Mucosa of descending colon (tissue), 3 donors: ENCODE data around the gene EPHA10. TPM values are rescaled to one million over a fixed set of nuclear protein-coding genes. Genes with fewer than 3 reads are reported as not detected.

Experiments
- ATAC-seq: fragments of 200-7000 bp; cut with Tn5 transposase; one replicate; pipeline ENCODE4 v1.9.1; 2020; ENCODE audit warnings: mild to moderate bottlenecking, moderate library complexity
- DNase-seq, 3 donors: peaks; one replicate each; pipeline ENCODE4 v3.0.0-alpha.2; 2020
- H3K36me3 ChIP-seq: fragments of 200-600 bp; one replicate; pipeline ENCODE4 v1.8.0; 2021; ENCODE audit warnings: low read depth, mild to moderate bottlenecking
- H3K4me1 ChIP-seq: fragments of 200-600 bp; one replicate; pipeline ENCODE4 v1.8.0; 2021; ENCODE audit warnings: low read depth, mild to moderate bottlenecking
- H3K4me3 ChIP-seq: fragments of 200-600 bp; one replicate; pipeline ENCODE4 v1.8.0; 2021; ENCODE audit warnings: mild to moderate bottlenecking
- H3K9me3 ChIP-seq: fragments of 200-600 bp; one replicate; pipeline ENCODE4 v1.8.0; 2021; ENCODE audit warnings: mild to moderate bottlenecking
- intact Hi-C, 2 donors: fragments of 100-400 bp; cut with DNase I in 1 of 2; cut with micrococcal nuclease in 1 of 2; formaldehyde crosslinking; loops; one replicate each; pipeline versions ENCODE4 v1.11.0 to v1.11.1; 2022; cut with DNase I, micrococcal nuclease
- total RNA-seq, 3 donors: library from RNA; stranded (reverse); fragmentation: NEBNext Ultra II Directional in 2 of 3; extraction: Animal tissue kit (Norgen Biotek cat#: 25700) in 2 of 3; gene quantifications; one replicate each; pipeline versions ENCODE4 v1.2.1 to v1.2.4, GENCODE V29; 2021 to 2023
- TF ChIP-seq, protein P1 (sequence below): fragments of 200-600 bp; IDR thresholded peaks from one replicate; pipeline ENCODE4 v1.8.0; 2022; ENCODE audit warnings: antibody characterized with exemption, mild to moderate bottlenecking
- donor health status: DM: no; HTN: no; CAD: no; lungs with moderate emphysema.
- donor health status: DM: no; HTN: no; CAD: no.
- donor health status: DM: no; HTN: yes; CAD: no.

The EPHA10 gene
- total RNA-seq, 3 donors from 2014 or later, result 45.3 to 74.4 (median 66.0) TPM

GRCh38 chr1:37795340-37796125 lies 30.6 kb upstream of the EPHA10 start:
- TF ChIP-seq, protein P1, sequence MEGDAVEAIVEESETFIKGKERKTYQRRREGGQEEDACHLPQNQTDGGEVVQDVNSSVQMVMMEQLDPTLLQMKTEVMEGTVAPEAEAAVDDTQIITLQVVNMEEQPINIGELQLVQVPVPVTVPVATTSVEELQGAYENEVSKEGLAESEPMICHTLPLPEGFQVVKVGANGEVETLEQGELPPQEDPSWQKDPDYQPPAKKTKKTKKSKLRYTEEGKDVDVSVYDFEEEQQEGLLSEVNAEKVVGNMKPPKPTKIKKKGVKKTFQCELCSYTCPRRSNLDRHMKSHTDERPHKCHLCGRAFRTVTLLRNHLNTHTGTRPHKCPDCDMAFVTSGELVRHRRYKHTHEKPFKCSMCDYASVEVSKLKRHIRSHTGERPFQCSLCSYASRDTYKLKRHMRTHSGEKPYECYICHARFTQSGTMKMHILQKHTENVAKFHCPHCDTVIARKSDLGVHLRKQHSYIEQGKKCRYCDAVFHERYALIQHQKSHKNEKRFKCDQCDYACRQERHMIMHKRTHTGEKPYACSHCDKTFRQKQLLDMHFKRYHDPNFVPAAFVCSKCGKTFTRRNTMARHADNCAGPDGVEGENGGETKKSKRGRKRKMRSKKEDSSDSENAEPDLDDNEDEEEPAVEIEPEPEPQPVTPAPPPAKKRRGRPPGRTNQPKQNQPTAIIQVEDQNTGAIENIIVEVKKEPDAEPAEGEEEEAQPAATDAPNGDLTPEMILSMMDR, result no peak
- H3K4me3 ChIP-seq, result no peak overlapping the region
- ATAC-seq (peak; percentile 80), DNase-seq (peak; percentile 68 to 85 (median 82))
- intact Hi-C loops, result no loop called here
- peaks cover 6% of the 10 kb centered on the region for H3K4me1 ChIP-seq
- H3K9me3 ChIP-seq, result no peaks in the 10 kb centered on the region
- no peaks in the 10 kb centered on the region for H3K36me3 ChIP-seq

- no peaks in the 10 kb centered on the region for H3K36me3 ChIP-seq
- H3K4me3 ChIP-seq, result peak overlapping the region; percentile 22
- ATAC-seq (peak; percentile 7), DNase-seq (no peak)
- TF ChIP-seq, protein P1, result no peak
- H3K4me1 ChIP-seq, result peaks cover 6% of the 10 kb centered on the region
- no peaks in the 10 kb centered on the region for H3K9me3 ChIP-seq
- intact Hi-C loops, result no loop called here
These were observed 29.7 kb upstream of the EPHA10 start for GRCh38 chr1:37794372-37795339.

- Histone ChIP-seq H3K36me3 (no peaks in the 10 kb centered on the region), H3K4me3 (peak within 1 kb of the TSS; percentile 22), H3K4me1 (peaks cover 6% of the 10 kb centered on the region), H3K9me3 (no peaks in the 10 kb centered on the region)
- intact Hi-C loops, result no loop called here
- DNase-seq, result peak; percentile 57 to 72 (median 62)
- ATAC-seq, result peak; percentile 92
- TF ChIP-seq, protein P1, result no peak
These were observed 29.0 kb upstream of the EPHA10 start, which contains the start of gene MANEAL for GRCh38 chr1:37793773-37794371. Gene MANEAL, plus strand, starts transcription at chr1:37793847. Its CDS starts 336 bp downstream, at chr1:37794183.

DNA sequence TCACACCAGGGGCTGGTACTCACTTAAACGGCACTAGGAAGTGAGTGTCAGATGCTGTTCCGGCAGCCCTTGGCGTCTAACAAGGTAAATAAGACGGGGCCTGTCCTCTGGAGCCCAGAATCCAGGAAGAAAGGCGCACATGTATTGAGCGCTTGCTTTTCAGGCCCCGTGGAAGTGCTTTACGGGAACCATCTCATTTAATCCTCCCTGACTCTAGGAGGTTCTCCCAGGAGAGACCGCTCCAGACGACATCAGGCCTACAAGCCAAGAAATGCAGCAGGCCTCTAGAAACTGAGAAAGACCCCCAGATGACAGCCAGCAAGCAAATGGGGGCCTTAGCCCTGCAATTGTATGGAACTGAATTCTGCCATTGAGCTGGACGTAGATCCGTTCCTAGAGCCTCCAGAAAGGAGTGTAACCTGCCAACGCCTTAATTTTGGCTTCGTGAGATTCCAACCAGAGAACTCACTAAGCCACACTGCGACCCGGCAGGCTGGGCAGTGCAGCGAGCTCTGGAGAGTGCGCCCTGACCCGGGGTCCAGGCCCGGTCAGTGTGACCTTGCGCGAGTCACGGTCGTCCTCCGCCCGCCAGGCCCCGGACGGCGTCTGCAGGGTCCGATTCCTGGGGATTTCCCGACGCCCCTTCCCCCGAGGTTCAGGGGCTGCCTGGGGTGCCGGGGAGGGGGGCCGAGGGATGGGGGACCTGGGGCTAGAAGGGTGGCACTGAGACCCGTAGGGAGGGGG lies 28.2 kb upstream of the EPHA10 start:
- no peak for ATAC-seq
- TF ChIP-seq, protein P1, result no peak
- Histone ChIP-seq H3K4me1 (peaks cover 6% of the 10 kb centered on the region), H3K36me3 (no peaks in the 10 kb centered on the region), H3K9me3 (no peaks in the 10 kb centered on the region), H3K4me3 (no peak overlapping the region)
- no peak for DNase-seq
- intact Hi-C loops, result no loop called here

DNA sequence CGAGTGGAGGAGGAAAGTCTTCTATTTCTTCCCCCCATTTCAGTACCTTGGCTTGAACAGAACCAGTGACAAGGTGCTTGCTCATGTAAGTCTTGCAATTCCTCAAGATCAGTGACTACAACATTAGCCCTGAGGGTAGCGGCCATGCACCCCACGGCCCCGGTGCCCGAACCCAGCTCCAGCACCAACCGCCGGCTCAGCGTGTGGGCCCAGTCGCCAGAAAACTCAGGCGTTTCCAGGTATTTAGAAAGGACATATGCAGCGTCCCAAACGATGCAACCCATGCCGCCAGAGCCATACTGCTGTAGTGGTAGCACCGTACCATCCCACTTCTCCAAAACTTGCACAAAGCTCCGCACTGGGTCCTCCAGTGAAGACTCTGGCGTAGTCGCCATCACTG lies 17.6 kb upstream of the EPHA10 start:
- TF ChIP-seq, protein P1, result no peak
- no peak overlapping the region for H3K4me3 ChIP-seq
- ATAC-seq (no peak), DNase-seq (no peak)
- H3K9me3 ChIP-seq, result no peaks in the 10 kb centered on the region
- intact Hi-C loops, result no loop called here
- H3K4me1 ChIP-seq, result peaks cover 10% of the 10 kb centered on the region
- H3K36me3 ChIP-seq, result no peaks in the 10 kb centered on the region
